Measurements from ENCODE around the gene C16orf96. TPM values are rescaled to one million over a fixed set of nuclear protein-coding genes. Genes with fewer than 3 reads are reported as not detected.

C16orf96 gene
- total RNA-seq, 1 experiment from 2014 or later: 1.4 TPM

- no peak overlapping the region for H3K4ac ChIP-seq (ENCODE audit: low read depth, low read length)
- H3K27me3 Mint-ChIP-seq (ENCODE audit: low read depth): peaks cover 14% of the 10 kb centered on the region
- H2BK15ac ChIP-seq (ENCODE audit: low read depth, low read length): no peak overlapping the region
- H2BK120ac ChIP-seq (ENCODE audit: low read depth, low read length, poor library complexity, severe bottlenecking): no peak overlapping the region
- no peak overlapping the region for H2AK5ac ChIP-seq (ENCODE audit: insufficient read length, low read length)
- no peak overlapping the region for H3K14ac ChIP-seq (ENCODE audit: insufficient read depth, low read length)
- H3K4me2 ChIP-seq (ENCODE audit: insufficient read depth, insufficient read length, low read length): no peak overlapping the region
- no peak overlapping the region for H4K91ac ChIP-seq (ENCODE audit: insufficient read length, low read depth, low read length)
- no peak for TF ChIP-seq CTCF (conservative IDR thresholded peaks at IDR 0.05)
- no peak overlapping the region for H3K56ac ChIP-seq (ENCODE audit: insufficient read length, low read depth, low read length)
- H2BK5ac ChIP-seq (ENCODE audit: insufficient read length, low read length): no peak overlapping the region
- no peak overlapping the region for H3K23ac ChIP-seq (ENCODE audit: insufficient read length, low read depth, low read length)
- H3K9ac ChIP-seq (ENCODE audit: extremely low read depth, insufficient read length, low read length): no peak overlapping the region
- H3K27me3 ChIP-seq (ENCODE audit: insufficient read depth, low read length): no peaks in the 10 kb centered on the region
- H3K79me1 ChIP-seq (ENCODE audit: insufficient read depth, low read depth, low read length, poor library complexity, severe bottlenecking): no peaks in the 10 kb centered on the region
- H3K4me3 Mint-ChIP-seq: no peak overlapping the region
- no peak overlapping the region for H4K5ac ChIP-seq (ENCODE audit: insufficient read length, low read depth, low read length)
- peaks cover 4 to 10% (median 6%) of the 10 kb centered on the region in 3 experiments; a peak in 5 of 7 replicates for H3K36me3 Mint-ChIP-seq (ENCODE audit: insufficient read depth in 1 of 3, low read depth in 3 of 3)
- no peak overlapping the region for H2BK12ac ChIP-seq (ENCODE audit: insufficient read length, low read depth, low read length)
- no peaks in the 10 kb centered on the region for H3K79me2 ChIP-seq (ENCODE audit: insufficient read depth, low read length)
- H3K4me1 Mint-ChIP-seq: peaks cover 23 to 26% of the 10 kb centered on the region in 2 experiments
- no peak overlapping the region for H3K18ac ChIP-seq (ENCODE audit: insufficient read length, low read depth, low read length)
- no peak overlapping the region for H3K27ac ChIP-seq (ENCODE audit: insufficient read length, low read depth, low read length)
- no peaks in the 10 kb centered on the region for H3K23me2 ChIP-seq (ENCODE audit: insufficient read length, low read depth, low read length, poor library complexity, severe bottlenecking)
- no peaks in the 10 kb centered on the region for H3K9me3 ChIP-seq (ENCODE audit: control insufficient read depth, low read depth, low read length)
- H4K8ac ChIP-seq (replicated peaks; ENCODE audit: insufficient read length, low read depth, low read length): no peak overlapping the region
- peaks cover 5% of the 10 kb centered on the region; the same call in 1 of the 2 replicates for H3K4me1 ChIP-seq (ENCODE audit: insufficient read depth, low read length)
- DNase-seq: peak; percentile 85
- no peak overlapping the region for H2BK20ac ChIP-seq (ENCODE audit: low read depth, low read length, poor library complexity, severe bottlenecking)
- H4K20me1 ChIP-seq (ENCODE audit: control insufficient read depth, insufficient read depth, insufficient read length): no peaks in the 10 kb centered on the region
- H3K9me3 Mint-ChIP-seq: peaks cover 6 to 8% of the 10 kb centered on the region in 2 experiments; a peak in 4 of 5 replicates
- H3K27ac Mint-ChIP-seq: peak overlapping the region in 2 of 3 experiments; percentile 91 to 96; a peak in 4 of 7 replicates
- no peak overlapping the region for H3T11ph ChIP-seq (ENCODE audit: low read length)
- WGBS (ENCODE audit: extremely low coverage, insufficient read length, low lambda C conversion rate): no CpG with 5 or more reads among the region's 16 CpGs
- no peak overlapping the region for H2AFZ ChIP-seq (ENCODE audit: low read length)
Observed at GRCh38 chr16:4593086-4593485, 36.9 kb downstream of the C16orf96 start.
